HCT116 (cell line): ENCODE data around the gene IFITM1. TPM values are rescaled to one million over a fixed set of nuclear protein-coding genes. Genes with fewer than 3 reads are reported as not detected.

ENCODE experiments used
- ATAC-seq: fragments of 200-7000 bp; cut with Tn5 transposase; 2 replicates; pipeline ENCODE4 v1.9.1; 2020; ENCODE audit warnings: mild to moderate bottlenecking, moderate library complexity
- BruUV-seq: library from RNA; stranded (reverse); fragments of 400-500 nt; replicated peaks from 2 replicates; lab custom pipeline; 2021; lab: Mats Ljungman, UMichigan
- CTCF ChIA-PET: fragments of 300-600 bp; sonication (Branson Sonifier 250); formaldehyde crosslinking; loops from one replicate; lab custom pipeline; 2021; ENCODE audit warnings: antibody characterized with exemption; lab: Charles Lee
- POLR2A ChIA-PET: fragments of 300-600, 350-600 bp; sonication (Branson Sonifier 250); formaldehyde crosslinking; loops from one replicate; lab custom pipeline; 2021; ENCODE audit warnings: antibody characterized with exemption; lab: Charles Lee
- RAD21 ChIA-PET, 2 experiments: fragments of 300-600 bp; sonication (Branson Sonifier 250); formaldehyde crosslinking; loops; one replicate each; lab custom pipeline; 2023; ENCODE audit warnings: low total read pairs in 2 of 2; ENCODE audit not compliant: uncharacterized antibody in 2 of 2, unreplicated experiment in 2 of 2, low non-redundant PET in 1 of 2; lab: Charles Lee
- DNase-seq: peaks from one replicate; pipeline ENCODE4 v3.0.0-alpha.2; 2010; ENCODE audit warnings: low read depth, low spot score
- H2AFZ ChIP-seq: fragments of 200-600 bp; shearing (Covaris generic), sonication (generic); 2 replicates; pipeline ENCODE4 v1.6.1; 2017; ENCODE audit warnings: low read depth, mixed run types, mixed read lengths, antibody characterized with exemption, low read length; ENCODE audit not compliant: poor library complexity, severe bottlenecking
- H3K27ac ChIP-seq: 2 replicates; pipeline ENCODE4 v1.5.1; 2012; ENCODE audit warnings: low read depth, low read length
- H3K27me3 ChIP-seq: fragments of 200-600 bp; sonication (generic); 2 replicates; pipeline ENCODE4 v1.6.1; 2016; ENCODE audit warnings: mixed run types, low read length, mixed read lengths; ENCODE audit not compliant: insufficient read depth
- H3K36me3 ChIP-seq, 2 experiments: fragments of 200-500 bp in 1 of 2; fragments of 200-600 bp in 1 of 2; sonication (Bioruptor generic) in 1 of 2; sonication (generic) in 1 of 2; 2 replicates each; pipeline versions ENCODE4 v1.5.1 to v1.6.1; 2014 to 2016; ENCODE audit warnings: low read length in 2 of 2, inconsistent platforms in 1 of 2, mixed read lengths in 1 of 2, mixed run types in 1 of 2; ENCODE audit not compliant: insufficient read depth in 2 of 2, control insufficient read depth in 1 of 2
- H3K4me1 ChIP-seq, 2 experiments: fragments of 200-600 bp in 1 of 2; sonication (generic) in 1 of 2; 2 replicates each; pipeline versions ENCODE4 v1.5.1 to v1.6.1; 2012 to 2017; ENCODE audit warnings: low read length in 2 of 2, inconsistent platforms in 1 of 2, mild to moderate bottlenecking in 1 of 2, mixed read lengths in 1 of 2, mixed run types in 1 of 2, moderate library complexity in 1 of 2; ENCODE audit not compliant: insufficient read depth in 2 of 2, control insufficient read depth in 1 of 2
- H3K4me2 ChIP-seq: fragments of 200-600 bp; sonication (generic); 2 replicates; pipeline ENCODE4 v1.6.1; 2017; ENCODE audit warnings: mixed run types, low read length, mixed read lengths
- H3K4me3 ChIP-seq, 2 experiments: fragments of 200-600 bp in 1 of 2; sonication (generic) in 1 of 2; replicated peaks in 1 of 2; 2 replicates each; pipeline ENCODE4 v1.5.1; 2011 to 2016; ENCODE audit warnings: low read length in 2 of 2, control low read depth in 1 of 2, low read depth in 1 of 2, mild to moderate bottlenecking in 1 of 2, mixed read lengths in 1 of 2, mixed run types in 1 of 2
- H3K79me2 ChIP-seq: fragments of 200-600 bp; sonication (generic); 2 replicates; pipeline ENCODE4 v1.6.1; 2017; ENCODE audit warnings: mild to moderate bottlenecking, mixed run types, low read length, moderate library complexity, mixed read lengths; ENCODE audit not compliant: insufficient read depth
- H3K9ac ChIP-seq: fragments of 200-600 bp; sonication (generic); 2 replicates; pipeline ENCODE4 v1.6.1; 2016; ENCODE audit warnings: low read length, mixed read lengths
- H3K9me2 ChIP-seq: fragments of 200-600 bp; sonication (generic), shearing (Covaris generic); 2 replicates; pipeline ENCODE4 v1.6.1; 2017; ENCODE audit warnings: mixed run types, mild to moderate bottlenecking, moderate library complexity; ENCODE audit not compliant: insufficient read depth
- H3K9me3 ChIP-seq, 2 experiments: fragments of 200-500 bp in 1 of 2; fragments of 200-600 bp in 1 of 2; sonication (Bioruptor generic) in 1 of 2; sonication (generic) in 1 of 2; 2 replicates each; pipeline ENCODE4 v1.6.1; 2014 to 2017; ENCODE audit warnings: low read length in 2 of 2, mixed read lengths in 2 of 2, inconsistent platforms in 1 of 2, low read depth in 1 of 2, mild to moderate bottlenecking in 1 of 2, mixed run types in 1 of 2, moderate library complexity in 1 of 2; ENCODE audit not compliant: control insufficient read depth in 1 of 2, insufficient read depth in 1 of 2
- H4K20me1 ChIP-seq: fragments of 200-600 bp; sonication (generic), shearing (Covaris generic); 2 replicates; pipeline ENCODE4 v1.6.1; 2017; ENCODE audit warnings: mixed run types, mild to moderate bottlenecking, moderate library complexity; ENCODE audit not compliant: insufficient read depth
- ATF3 ChIP-seq: IDR thresholded peaks from 2 replicates; pipeline ENCODE4 v1.6.1; 2012
- CBX3 ChIP-seq: IDR thresholded peaks from 2 replicates; pipeline ENCODE4 v1.6.1; 2012; ENCODE audit warnings: low read depth
- CEBPB ChIP-seq: IDR thresholded peaks from 2 replicates; pipeline ENCODE4 v1.6.1; 2012; ENCODE audit warnings: low read depth
- EGR1 ChIP-seq: IDR thresholded peaks from 2 replicates; pipeline ENCODE4 v1.6.1; 2012; ENCODE audit warnings: low read depth
- ELF1 ChIP-seq: IDR thresholded peaks from 2 replicates; pipeline ENCODE4 v1.6.1; 2012; ENCODE audit warnings: low read depth, borderline replicate concordance
- EZH2 ChIP-seq: fragments of 200-600 bp; sonication (generic); IDR thresholded peaks from 2 replicates; pipeline ENCODE4 v1.6.1; 2017; ENCODE audit warnings: antibody characterized with exemption, mixed run types
- EZH2phosphoT487 ChIP-seq: fragments of 200-600 bp; IDR thresholded peaks from 2 replicates; pipeline ENCODE4 v1.6.1; 2018; ENCODE audit warnings: antibody characterized with exemption, borderline replicate concordance
- FOSL1 ChIP-seq: IDR thresholded peaks from 2 replicates; pipeline ENCODE4 v1.6.1; 2012; ENCODE audit warnings: low read depth
- JUND ChIP-seq: IDR thresholded peaks from 2 replicates; pipeline ENCODE4 v1.6.1; 2012
- MAX ChIP-seq: IDR thresholded peaks from 2 replicates; pipeline ENCODE4 v1.6.1; 2012
- POLR2AphosphoS5 ChIP-seq: IDR thresholded peaks from 2 replicates; pipeline ENCODE4 v1.6.1; 2011; ENCODE audit warnings: mild to moderate bottlenecking, low read depth, low read length, moderate library complexity
- RAD21 ChIP-seq: IDR thresholded peaks from 2 replicates; pipeline ENCODE4 v1.6.1; 2012; ENCODE audit warnings: low read depth, mild to moderate bottlenecking
- REST ChIP-seq: IDR thresholded peaks from 2 replicates; pipeline ENCODE4 v1.6.1; 2012; ENCODE audit warnings: low read depth
- SIN3A ChIP-seq: IDR thresholded peaks from 2 replicates; pipeline ENCODE4 v1.6.1; 2012; ENCODE audit warnings: low read depth
- SRF ChIP-seq: IDR thresholded peaks from 2 replicates; pipeline ENCODE4 v1.6.1; 2012; ENCODE audit warnings: low read depth
- TCF7L2 ChIP-seq: IDR thresholded peaks from 2 replicates; pipeline ENCODE4 v1.7.0; 2011; ENCODE audit warnings: borderline replicate concordance, inconsistent platforms; ENCODE audit not compliant: insufficient read depth, insufficient read length; ENCODE audit errors: extremely low read depth
- YY1 ChIP-seq: IDR thresholded peaks from 2 replicates; pipeline ENCODE4 v1.6.1; 2011; ENCODE audit warnings: low read length, low read depth, moderate library complexity, mild to moderate bottlenecking; ENCODE audit not compliant: insufficient replicate concordance; ENCODE audit errors: extremely low read depth
- ZBTB33 ChIP-seq: IDR thresholded peaks from 2 replicates; pipeline ENCODE4 v1.6.1; 2011; ENCODE audit warnings: mild to moderate bottlenecking, low read length, moderate library complexity; ENCODE audit not compliant: insufficient replicate concordance; ENCODE audit errors: extremely low read depth
- ZFX ChIP-seq: fragments of 450-650 bp; IDR thresholded peaks from 2 replicates; pipeline ENCODE4 v1.6.1; 2017
- ZNF274 ChIP-seq: fragments of 200-500 bp; sonication (Bioruptor generic); IDR thresholded peaks from 2 replicates; pipeline ENCODE4 v1.6.1; 2014; ENCODE audit warnings: mild to moderate bottlenecking, low read depth, low read length, inconsistent platforms
- intact Hi-C: fragments of 100-400 bp; cut with micrococcal nuclease; formaldehyde crosslinking; loops from 2 replicates; pipeline ENCODE4 v1.10.0; 2022
- total RNA-seq: library from RNA; stranded (reverse); gene quantifications from one replicate; pipeline ENCODE4 v1.2.1, GENCODE V29; 2021; ENCODE audit not compliant: unreplicated experiment

The IFITM1 gene
- total RNA-seq, 1 experiment from 2014 or later, result 6.1 TPM

- Histone ChIP-seq H2AFZ (no peak overlapping the region), H3K4me2 (no peak overlapping the region), H3K4me3 (no peak overlapping the region), H3K4me1 (peaks cover 0 to 7% of the 10 kb centered on the region in 2 experiments; a peak in 2 of 4 replicates), H3K9me2 (no peaks in the 10 kb centered on the region), H3K9me3 (no peaks in the 10 kb centered on the region; a peak in 1 of 4 replicates), H3K36me3 (no peaks in the 10 kb centered on the region), H3K27ac (no peak overlapping the region), H4K20me1 (no peaks in the 10 kb centered on the region), H3K79me2 (no peaks in the 10 kb centered on the region), H3K27me3 (no peaks in the 10 kb centered on the region), H3K9ac (no peak overlapping the region)
- TF ChIP-seq REST (no peak), SRF (no peak), SIN3A (no peak), ZBTB33 (no peak), TCF7L2 (no peak), EZH2 (no peak), POLR2AphosphoS5 (no peak), ZFX (no peak), EZH2phosphoT487 (no peak), RAD21 (no peak), MAX (no peak), ZNF274 (no peak), ATF3 (no peak), JUND (no peak), YY1 (no peak), CBX3 (no peak), FOSL1 (no peak), CEBPB (no peak), ELF1 (no peak), EGR1 (no peak)
- ChIA-PET CTCF (no interaction called here), RAD21 (no interaction called here), POLR2A (no interaction called here)
- no peak for DNase-seq
- no peak for ATAC-seq
- BruUV-seq, result no TSS peak
- intact Hi-C loops, result no loop called here
These were observed 16.5 kb downstream of the IFITM1 start for GRCh38 chr11:330307-330693.
